SK-N-SH (cell line): ENCODE results near the gene CCR5AS.

ENCODE experiments used
- CTCF ChIA-PET: fragments of 300-600, 350-600 bp; formaldehyde crosslinking; extraction: SDS; loops from one replicate; lab custom pipeline; 2021; lab: Yijun Ruan, JAX
- POLR2A ChIA-PET: fragments of 350-600 bp; sonication (Branson Sonifier 250); formaldehyde crosslinking; extraction: SDS; loops from one replicate; lab custom pipeline; 2020; ENCODE audit warnings: antibody characterized with exemption, inconsistent platforms; lab: Yijun Ruan, JAX
- DNase-seq: peaks from one replicate; pipeline ENCODE4 v3.0.0; 2012
- H2AFZ ChIP-seq: fragments of 200-600 bp; sonication (generic); 2 replicates; pipeline ENCODE4 v1.8.1; 2016; ENCODE audit warnings: antibody characterized with exemption, mild to moderate bottlenecking, low read depth
- H3F3A ChIP-seq: fragments of 200-600 bp; sonication (generic); replicated peaks from 2 replicates; pipeline ENCODE3; 2016; ENCODE audit warnings: antibody characterized with exemption, mild to moderate bottlenecking; ENCODE audit not compliant: insufficient read depth
- H3K27ac ChIP-seq, 2 experiments: fragments of 200-500 bp in 1 of 2; fragments of 200-600 bp in 1 of 2; sonication (Bioruptor generic) in 1 of 2; sonication (generic), shearing (Covaris generic) in 1 of 2; 2 replicates each; pipeline versions ENCODE4 v1.5.1 to v1.6.1; 2014 to 2016; ENCODE audit warnings: low read depth in 2 of 2, inconsistent platforms in 1 of 2, low read length in 1 of 2, mild to moderate bottlenecking in 1 of 2, mixed read lengths in 1 of 2
- H3K27me3 ChIP-seq: fragments of 200-600 bp; sonication (generic), shearing (Covaris generic); 2 replicates; pipeline ENCODE4 v1.6.1; 2016; ENCODE audit warnings: mixed run types; ENCODE audit not compliant: insufficient read depth
- H3K36me3 ChIP-seq, 2 experiments: fragments of 200-500 bp in 1 of 2; fragments of 200-600 bp in 1 of 2; sonication (Bioruptor generic) in 1 of 2; sonication (generic) in 1 of 2; replicated peaks in 1 of 2; 2 replicates each; pipeline versions ENCODE3 to v1.5.1; 2014 to 2016; ENCODE audit warnings: low read length in 1 of 2, mild to moderate bottlenecking in 1 of 2; ENCODE audit not compliant: insufficient read depth in 2 of 2, control insufficient read depth in 1 of 2
- H3K4me1 ChIP-seq, 2 experiments: fragments of 200-500 bp in 1 of 2; fragments of 200-600 bp in 1 of 2; sonication (Bioruptor generic) in 1 of 2; sonication (generic), shearing (Covaris generic) in 1 of 2; 2 replicates each; pipeline versions ENCODE4 v1.5.1 to v1.6.1; 2014 to 2016; ENCODE audit warnings: low read depth in 1 of 2, low read length in 1 of 2, mixed run types in 1 of 2; ENCODE audit not compliant: insufficient read depth in 2 of 2, control insufficient read depth in 1 of 2
- H3K4me2 ChIP-seq: fragments of 200-600 bp; sonication (generic), shearing (Covaris generic); 2 replicates; pipeline ENCODE4 v1.6.1; 2017; ENCODE audit warnings: mixed run types
- H3K4me3 ChIP-seq, 2 experiments: fragments of 200-500 bp in 1 of 2; fragments of 200-600 bp in 1 of 2; sonication (Bioruptor generic) in 1 of 2; sonication (generic), shearing (Covaris generic) in 1 of 2; 2 replicates each; pipeline versions ENCODE4 v1.5.1 to v1.8.1; 2014 to 2016; ENCODE audit warnings: low read depth in 2 of 2, inconsistent platforms in 1 of 2, low read length in 1 of 2, mild to moderate bottlenecking in 1 of 2, mixed read lengths in 1 of 2, moderate library complexity in 1 of 2
- H3K79me2 ChIP-seq: fragments of 200-600 bp; sonication (generic); 2 replicates; pipeline ENCODE4 v1.8.1; 2017; ENCODE audit warnings: mild to moderate bottlenecking; ENCODE audit not compliant: insufficient read depth
- H3K9ac ChIP-seq: fragments of 200-600 bp; sonication (generic); 2 replicates; pipeline ENCODE4 v1.6.1; 2017; ENCODE audit warnings: mixed run types
- H3K9me2 ChIP-seq: fragments of 200-600 bp; sonication (generic); 2 replicates; pipeline ENCODE4 v1.6.1; 2017; ENCODE audit warnings: mixed run types
- H3K9me3 ChIP-seq: fragments of 200-600 bp; sonication (generic); 2 replicates; pipeline ENCODE4 v1.6.1; 2017; ENCODE audit warnings: mixed run types, mild to moderate bottlenecking, moderate library complexity
- H4K20me1 ChIP-seq: fragments of 200-600 bp; sonication (generic); 2 replicates; pipeline ENCODE4 v1.6.1; 2017; ENCODE audit warnings: mild to moderate bottlenecking, mixed run types; ENCODE audit not compliant: insufficient read depth
- CHD2 ChIP-seq: fragments of 150-350 bp; IDR thresholded peaks from 2 replicates; pipeline ENCODE4 v1.6.1; 2018; ENCODE audit warnings: low read length; ENCODE audit not compliant: partially characterized antibody
- EP300 ChIP-seq, 2 experiments: IDR thresholded peaks; 2 replicates each; pipeline versions ENCODE4 v1.4.0 to v1.6.1; 2012; ENCODE audit warnings: borderline replicate concordance in 1 of 2, low read depth in 1 of 2, low read length in 1 of 2
- GABPA ChIP-seq: IDR thresholded peaks from 2 replicates; pipeline ENCODE4 v1.4.0; 2012; ENCODE audit warnings: low read depth, mild to moderate bottlenecking
- GATA2 ChIP-seq: sonication (generic); formaldehyde crosslinking; IDR thresholded peaks from 2 replicates; pipeline ENCODE4 v1.5.0; 2020; ENCODE audit warnings: mild to moderate bottlenecking, missing genetic modification reagents
- IRF3 ChIP-seq: fragments of 150-350 bp; IDR thresholded peaks from 2 replicates; pipeline ENCODE4 v1.6.1; 2016; ENCODE audit warnings: mild to moderate bottlenecking, low read depth, low read length
- JUND ChIP-seq: IDR thresholded peaks from 2 replicates; pipeline ENCODE4 v1.4.0; 2012
- MEF2A ChIP-seq: IDR thresholded peaks from 2 replicates; pipeline ENCODE4 v1.4.0; 2012; ENCODE audit warnings: low read depth, borderline replicate concordance
- NRF1 ChIP-seq: IDR thresholded peaks from 2 replicates; pipeline ENCODE4 v1.6.1; 2012; ENCODE audit warnings: low read depth, mild to moderate bottlenecking, low read length
- RAD21 ChIP-seq: IDR thresholded peaks from 2 replicates; pipeline ENCODE4 v1.6.1; 2012; ENCODE audit warnings: mild to moderate bottlenecking, low read length
- RCOR1 ChIP-seq: fragments of 150-350 bp; IDR thresholded peaks from 2 replicates; pipeline ENCODE4 v1.6.1; 2017; ENCODE audit warnings: antibody characterized with exemption, low read length
- SMC3 ChIP-seq: IDR thresholded peaks from 2 replicates; pipeline ENCODE4 v1.6.1; 2012; ENCODE audit warnings: low read depth, low read length, improper control_type of control experiment
- TAF1 ChIP-seq: IDR thresholded peaks from 2 replicates; pipeline ENCODE4 v1.6.1; 2012; ENCODE audit warnings: low read depth, mild to moderate bottlenecking, low read length, moderate library complexity, borderline replicate concordance
- TCF12 ChIP-seq: IDR thresholded peaks from 2 replicates; pipeline ENCODE4 v1.4.0; 2012
- ZBTB33 ChIP-seq: IDR thresholded peaks from 2 replicates; pipeline ENCODE4 v1.4.0; 2012; ENCODE audit warnings: low read depth, borderline replicate concordance
- WGBS: methylation state at CpG from one replicate; pipeline ENCODE4 v1.1.6; 2017; ENCODE audit warnings: low lambda C conversion rate; 5-methylcytosine and 5-hydroxymethylcytosine counted together
- TF ChIP-seq, protein P1 (sequence below): IDR thresholded peaks from 2 replicates; pipeline ENCODE4 v1.4.0; 2012; ENCODE audit warnings: low read depth, borderline replicate concordance
- TF ChIP-seq, protein P2 (sequence below): IDR thresholded peaks from 2 replicates; pipeline ENCODE4 v1.4.0; 2012; ENCODE audit warnings: low read depth
- TF ChIP-seq, protein P3 (sequence below): IDR thresholded peaks from 2 replicates; pipeline ENCODE4 v1.6.1; 2012; ENCODE audit warnings: mild to moderate bottlenecking, low read depth, low read length, moderate library complexity

The CCR5AS gene

GRCh38 chr3:46351646-46352045 is 55.2 kb downstream of the CCR5AS start (continued):
- TF ChIP-seq RCOR1 (no peak), GATA2 (CRISPR knock-in tag) (no peak), TCF12 (no peak), NRF1 (no peak)
- TF ChIP-seq, protein P1, sequence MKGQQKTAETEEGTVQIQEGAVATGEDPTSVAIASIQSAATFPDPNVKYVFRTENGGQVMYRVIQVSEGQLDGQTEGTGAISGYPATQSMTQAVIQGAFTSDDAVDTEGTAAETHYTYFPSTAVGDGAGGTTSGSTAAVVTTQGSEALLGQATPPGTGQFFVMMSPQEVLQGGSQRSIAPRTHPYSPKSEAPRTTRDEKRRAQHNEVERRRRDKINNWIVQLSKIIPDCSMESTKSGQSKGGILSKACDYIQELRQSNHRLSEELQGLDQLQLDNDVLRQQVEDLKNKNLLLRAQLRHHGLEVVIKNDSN = no peak
- TF ChIP-seq, protein P2, sequence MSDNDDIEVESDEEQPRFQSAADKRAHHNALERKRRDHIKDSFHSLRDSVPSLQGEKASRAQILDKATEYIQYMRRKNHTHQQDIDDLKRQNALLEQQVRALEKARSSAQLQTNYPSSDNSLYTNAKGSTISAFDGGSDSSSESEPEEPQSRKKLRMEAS = no peak

DNA sequence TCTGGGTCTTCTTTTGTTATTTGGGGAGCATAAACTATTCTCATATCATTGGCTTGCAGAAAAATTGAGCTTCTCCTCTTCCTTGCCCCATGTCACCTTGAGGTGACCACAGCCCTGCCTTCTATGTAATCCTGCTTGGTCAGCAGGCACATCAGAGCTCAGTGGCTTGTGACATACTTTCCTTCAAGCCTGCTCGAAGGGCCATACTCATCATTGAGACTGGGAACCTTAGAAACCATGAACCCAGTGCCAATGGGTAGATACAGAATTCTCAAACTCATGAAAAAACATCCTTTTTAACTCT is 56.7 kb downstream of the CCR5AS start:
- Histone ChIP-seq H3K9me2 (no peaks in the 10 kb centered on the region), H3K4me3 (no peak overlapping the region), H3K27ac (no peak overlapping the region), H3K4me2 (no peak overlapping the region), H4K20me1 (no peaks in the 10 kb centered on the region), H3K9ac (no peak overlapping the region), H3F3A (no peaks in the 10 kb centered on the region), H3K4me1 (no peaks in the 10 kb centered on the region), H3K36me3 (no peaks in the 10 kb centered on the region), H3K27me3 (no peaks in the 10 kb centered on the region; the same call in 1 of the 2 replicates), H2AFZ (no peak overlapping the region), H3K9me3 (no peaks in the 10 kb centered on the region), H3K79me2 (no peaks in the 10 kb centered on the region)
- no peak for DNase-seq
- TF ChIP-seq SMC3 (no peak), CHD2 (no peak), RAD21 (no peak), IRF3 (no peak), GATA2 (CRISPR knock-in tag) (no peak), JUND (no peak), MEF2A (no peak), GABPA (no peak), EP300 (IDR thresholded peaks at IDR 0.05; ENCODE audit: borderline replicate concordance in 1 of 2, low read depth in 1 of 2, low read length in 1 of 2) (no peak), TAF1 (no peak), ZBTB33 (no peak)
- TF ChIP-seq, protein P2 = no peak
- TF ChIP-seq, protein P3, sequence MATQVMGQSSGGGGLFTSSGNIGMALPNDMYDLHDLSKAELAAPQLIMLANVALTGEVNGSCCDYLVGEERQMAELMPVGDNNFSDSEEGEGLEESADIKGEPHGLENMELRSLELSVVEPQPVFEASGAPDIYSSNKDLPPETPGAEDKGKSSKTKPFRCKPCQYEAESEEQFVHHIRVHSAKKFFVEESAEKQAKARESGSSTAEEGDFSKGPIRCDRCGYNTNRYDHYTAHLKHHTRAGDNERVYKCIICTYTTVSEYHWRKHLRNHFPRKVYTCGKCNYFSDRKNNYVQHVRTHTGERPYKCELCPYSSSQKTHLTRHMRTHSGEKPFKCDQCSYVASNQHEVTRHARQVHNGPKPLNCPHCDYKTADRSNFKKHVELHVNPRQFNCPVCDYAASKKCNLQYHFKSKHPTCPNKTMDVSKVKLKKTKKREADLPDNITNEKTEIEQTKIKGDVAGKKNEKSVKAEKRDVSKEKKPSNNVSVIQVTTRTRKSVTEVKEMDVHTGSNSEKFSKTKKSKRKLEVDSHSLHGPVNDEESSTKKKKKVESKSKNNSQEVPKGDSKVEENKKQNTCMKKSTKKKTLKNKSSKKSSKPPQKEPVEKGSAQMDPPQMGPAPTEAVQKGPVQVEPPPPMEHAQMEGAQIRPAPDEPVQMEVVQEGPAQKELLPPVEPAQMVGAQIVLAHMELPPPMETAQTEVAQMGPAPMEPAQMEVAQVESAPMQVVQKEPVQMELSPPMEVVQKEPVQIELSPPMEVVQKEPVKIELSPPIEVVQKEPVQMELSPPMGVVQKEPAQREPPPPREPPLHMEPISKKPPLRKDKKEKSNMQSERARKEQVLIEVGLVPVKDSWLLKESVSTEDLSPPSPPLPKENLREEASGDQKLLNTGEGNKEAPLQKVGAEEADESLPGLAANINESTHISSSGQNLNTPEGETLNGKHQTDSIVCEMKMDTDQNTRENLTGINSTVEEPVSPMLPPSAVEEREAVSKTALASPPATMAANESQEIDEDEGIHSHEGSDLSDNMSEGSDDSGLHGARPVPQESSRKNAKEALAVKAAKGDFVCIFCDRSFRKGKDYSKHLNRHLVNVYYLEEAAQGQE = no peak
- CTCF ChIA-PET = no interaction called here
- POLR2A ChIA-PET = no interaction called here
- WGBS = 10% methylated on average over 1 of the region's 1 CpG
